IPS-15b (cell line): ENCODE data around the gene CDK17.
"Not testable (repeated sequence)": the region's sequence is repeated elsewhere in the genome, so short reads cannot be mapped to it uniquely, and the experiment has no call there.

Source experiments
- H3K27me3 ChIP-seq: one replicate; pipeline ENCODE4 v1.6.1; 2013; ENCODE audit warnings: low read length; ENCODE audit not compliant: control insufficient read depth, insufficient read depth
- H3K36me3 ChIP-seq: one replicate; pipeline ENCODE4 v1.6.1; 2013; ENCODE audit warnings: low read length; ENCODE audit not compliant: control insufficient read depth, insufficient read depth
- H3K4me1 ChIP-seq: one replicate; pipeline ENCODE4 v1.6.1; 2013; ENCODE audit warnings: mild to moderate bottlenecking, low read length; ENCODE audit not compliant: control insufficient read depth, insufficient read depth
- H3K4me3 ChIP-seq: one replicate; pipeline ENCODE4 v1.5.1; 2013; ENCODE audit warnings: low read depth, low read length
- H3K9ac ChIP-seq: one replicate; pipeline ENCODE4 v1.6.1; 2013; ENCODE audit warnings: low read depth, mild to moderate bottlenecking, low read length
- H3K9me3 ChIP-seq: one replicate; pipeline ENCODE4 v1.6.1; 2013; ENCODE audit warnings: mild to moderate bottlenecking, low read length; ENCODE audit not compliant: control insufficient read depth, insufficient read depth

Gene CDK17

DNA sequence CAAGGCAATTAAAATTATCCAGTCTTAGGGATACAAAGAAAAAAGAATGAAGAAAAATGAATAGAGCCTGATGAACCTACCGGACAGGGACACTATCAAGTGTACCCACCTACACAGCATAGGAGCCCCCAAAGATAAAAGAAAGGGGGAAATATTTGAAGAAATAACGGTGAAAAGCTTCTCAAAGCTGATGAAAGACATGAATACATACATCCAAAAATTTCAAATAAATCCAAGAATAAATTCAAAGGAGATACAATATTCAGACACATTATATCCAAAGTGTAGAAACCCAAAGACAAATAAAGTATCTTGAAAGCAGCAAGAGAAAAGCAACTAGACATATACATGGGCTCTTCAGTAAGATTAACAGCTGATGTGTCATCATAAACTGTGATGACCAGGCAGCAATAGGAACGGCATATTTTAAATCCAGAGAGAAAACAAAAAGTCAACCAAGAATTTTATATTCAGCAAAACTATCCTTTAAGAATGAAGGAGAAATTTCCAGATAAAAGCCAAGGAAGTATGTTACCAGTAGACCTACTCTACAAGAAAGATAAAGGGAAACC, 56.0 kb downstream of the CDK17 start:
- no peaks in the 10 kb centered on the region for H3K36me3 ChIP-seq

GRCh38 chr12:96343347-96343954, 56.8 kb downstream of the CDK17 start:
- Histone ChIP-seq H3K9ac (no peak overlapping the region), H3K4me1 (peaks cover 2% of the 10 kb centered on the region), H3K36me3 (no peaks in the 10 kb centered on the region), H3K4me3 (no peak overlapping the region), H3K9me3 (no peaks in the 10 kb centered on the region), H3K27me3 (no peaks in the 10 kb centered on the region)

More for the DNA sequence above, 56.0 kb downstream of the CDK17 start:
- Histone ChIP-seq H3K4me1 (peaks cover 2% of the 10 kb centered on the region), H3K4me3 (no peak overlapping the region), H3K9ac (no peak overlapping the region), H3K9me3 (no peaks in the 10 kb centered on the region), H3K27me3 (no peaks in the 10 kb centered on the region)

DNA sequence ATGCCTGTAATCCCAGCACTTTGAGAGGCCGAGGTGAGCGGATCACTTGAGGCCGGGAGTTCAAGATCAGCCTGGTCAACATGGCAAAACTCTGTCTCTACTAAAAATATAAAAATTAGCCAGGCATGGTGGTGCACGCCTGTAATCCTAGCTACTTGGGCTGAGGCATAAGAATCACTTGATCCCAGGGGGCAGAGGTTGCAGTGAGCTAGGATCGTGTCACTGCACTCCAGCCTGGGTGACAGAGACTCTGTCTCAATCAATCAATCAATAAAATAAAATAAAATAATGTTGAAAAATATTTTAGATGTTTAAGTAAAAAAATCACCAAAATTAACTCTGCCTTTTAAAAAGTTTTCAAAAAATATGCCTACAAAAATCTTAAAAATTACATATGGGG, 60.6 kb downstream of the CDK17 start:
- not testable (repeated sequence) for H3K27me3 ChIP-seq, H3K36me3 ChIP-seq, H3K9me3 ChIP-seq, H3K9ac ChIP-seq, H3K4me1 ChIP-seq, H3K4me3 ChIP-seq

GRCh38 chr12:96338852-96339471, 61.3 kb downstream of the CDK17 start:
- no peaks in the 10 kb centered on the region for H3K27me3 ChIP-seq
- no peaks in the 10 kb centered on the region for H3K9me3 ChIP-seq
- H3K9ac ChIP-seq: no peak overlapping the region
- no peaks in the 10 kb centered on the region for H3K4me1 ChIP-seq
- no peaks in the 10 kb centered on the region for H3K36me3 ChIP-seq
- no peak overlapping the region for H3K4me3 ChIP-seq

GRCh38 chr12:96337953-96338352, 62.3 kb downstream of the CDK17 start:
- no peaks in the 10 kb centered on the region for H3K27me3 ChIP-seq
- no peaks in the 10 kb centered on the region for H3K36me3 ChIP-seq
- H3K4me1 ChIP-seq: no peaks in the 10 kb centered on the region
- H3K4me3 ChIP-seq: no peak overlapping the region
- no peak overlapping the region for H3K9ac ChIP-seq
- H3K9me3 ChIP-seq: no peaks in the 10 kb centered on the region

DNA sequence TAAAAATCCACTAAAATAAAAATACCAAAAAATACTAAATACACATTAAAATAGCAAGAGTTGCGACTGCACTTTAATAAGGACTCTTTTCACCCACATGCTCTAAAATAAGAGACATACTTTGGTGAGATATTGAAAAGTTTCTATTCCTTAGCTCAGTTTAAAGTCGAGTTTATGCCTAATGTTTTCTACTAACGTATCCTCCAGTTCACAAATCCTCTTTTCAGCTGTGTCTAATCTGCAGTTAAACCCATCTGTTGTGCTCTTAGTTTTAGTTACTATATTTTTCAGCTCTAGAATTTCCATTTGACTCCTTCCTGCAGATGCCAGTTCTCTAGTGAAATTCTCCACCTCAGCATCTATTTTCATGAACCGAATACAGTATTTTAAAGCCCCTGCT, 63.8 kb downstream of the CDK17 start:
- H3K9ac ChIP-seq: no peak overlapping the region
- H3K4me1 ChIP-seq: no peaks in the 10 kb centered on the region
- no peak overlapping the region for H3K4me3 ChIP-seq
- H3K27me3 ChIP-seq: no peaks in the 10 kb centered on the region
- H3K9me3 ChIP-seq: no peaks in the 10 kb centered on the region
- no peaks in the 10 kb centered on the region for H3K36me3 ChIP-seq

- H3K36me3 ChIP-seq: no peaks in the 10 kb centered on the region
- no peak overlapping the region for H3K4me3 ChIP-seq
- H3K27me3 ChIP-seq: no peaks in the 10 kb centered on the region
- no peaks in the 10 kb centered on the region for H3K4me1 ChIP-seq
- H3K9me3 ChIP-seq: no peaks in the 10 kb centered on the region
- H3K9ac ChIP-seq: no peak overlapping the region
These were observed 65.0 kb downstream of the CDK17 start for GRCh38 chr12:96335270-96335669.

DNA sequence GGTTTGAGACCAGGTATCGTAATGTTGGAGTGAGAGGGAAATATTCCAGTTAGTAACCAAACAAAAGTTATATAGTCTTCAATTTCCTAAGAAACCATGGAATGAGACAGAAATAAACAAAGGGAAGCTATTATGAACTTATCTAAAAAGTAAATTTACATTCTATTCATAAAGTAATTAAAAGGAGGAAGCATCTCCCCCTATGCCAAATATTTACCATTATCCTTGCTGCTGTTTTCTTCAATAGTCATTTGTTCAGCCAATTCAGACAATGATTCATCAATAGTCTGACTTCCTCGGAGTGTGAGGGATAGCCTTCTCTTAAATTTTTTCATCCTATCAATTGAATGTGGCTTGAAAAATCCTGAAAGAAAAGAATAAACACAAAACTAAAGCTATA, 65.7 kb downstream of the CDK17 start:
- H3K36me3 ChIP-seq: no peaks in the 10 kb centered on the region
- no peaks in the 10 kb centered on the region for H3K4me1 ChIP-seq
- H3K4me3 ChIP-seq: no peak overlapping the region
- no peaks in the 10 kb centered on the region for H3K9me3 ChIP-seq
- no peaks in the 10 kb centered on the region for H3K27me3 ChIP-seq
- H3K9ac ChIP-seq: no peak overlapping the region

GRCh38 chr12:96329545-96329944, 70.7 kb downstream of the CDK17 start:
- H3K9me3 ChIP-seq: no peaks in the 10 kb centered on the region
- H3K27me3 ChIP-seq: no peaks in the 10 kb centered on the region
- H3K4me1 ChIP-seq: no peaks in the 10 kb centered on the region
- H3K36me3 ChIP-seq: no peaks in the 10 kb centered on the region
- no peak overlapping the region for H3K4me3 ChIP-seq
- H3K9ac ChIP-seq: no peak overlapping the region

DNA sequence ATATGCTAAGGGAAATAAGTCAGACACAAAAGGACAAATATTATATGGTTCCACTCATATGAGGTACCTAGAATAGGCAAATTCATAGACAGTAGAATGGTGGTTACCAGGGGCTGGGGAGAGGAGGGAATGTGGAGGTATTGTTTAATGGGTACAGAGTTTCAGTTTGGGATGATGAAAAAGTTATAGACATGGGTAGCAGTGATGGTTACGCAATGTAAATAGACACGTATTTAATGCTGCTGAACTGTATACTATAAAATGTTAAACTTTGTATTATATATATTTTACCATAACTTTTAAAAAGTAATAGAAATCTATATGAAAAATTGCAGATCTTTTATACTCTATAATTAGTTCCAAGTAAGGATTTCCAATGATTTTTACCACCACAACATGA, 71.2 kb downstream of the CDK17 start:
- no peak overlapping the region for H3K9ac ChIP-seq
- no peaks in the 10 kb centered on the region for H3K9me3 ChIP-seq
- H3K27me3 ChIP-seq: no peaks in the 10 kb centered on the region
- H3K4me1 ChIP-seq: no peaks in the 10 kb centered on the region
- no peak overlapping the region for H3K4me3 ChIP-seq
- H3K36me3 ChIP-seq: no peaks in the 10 kb centered on the region

- no peak overlapping the region for H3K4me3 ChIP-seq
- H3K9ac ChIP-seq: no peak overlapping the region
- H3K9me3 ChIP-seq: no peaks in the 10 kb centered on the region
- H3K36me3 ChIP-seq: no peaks in the 10 kb centered on the region
- no peaks in the 10 kb centered on the region for H3K4me1 ChIP-seq
- H3K27me3 ChIP-seq: no peaks in the 10 kb centered on the region
These were observed 72.3 kb downstream of the CDK17 start for GRCh38 chr12:96327889-96328288.

DNA sequence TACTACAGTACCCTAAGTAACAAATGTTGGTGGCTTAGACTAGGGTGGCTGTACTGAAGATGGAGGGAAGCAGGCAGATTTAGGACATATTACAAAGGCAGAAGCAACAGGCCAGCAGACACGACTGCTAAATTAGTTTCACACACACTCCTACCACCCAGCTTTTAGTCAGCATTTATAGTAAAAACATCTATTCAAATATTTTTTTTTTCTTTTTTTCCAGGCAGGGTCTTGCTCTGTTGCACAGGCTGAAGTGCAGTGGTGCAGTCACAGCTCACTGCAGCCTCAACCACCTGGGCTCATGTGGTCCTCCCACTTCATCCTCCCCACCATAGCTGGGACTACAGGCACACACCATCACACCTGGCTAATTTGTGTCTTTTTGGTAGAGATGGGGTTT, 72.9 kb downstream of the CDK17 start:
- Histone ChIP-seq H3K9me3 (no peaks in the 10 kb centered on the region), H3K9ac (no peak overlapping the region), H3K36me3 (no peaks in the 10 kb centered on the region), H3K27me3 (no peaks in the 10 kb centered on the region), H3K4me1 (no peaks in the 10 kb centered on the region), H3K4me3 (no peak overlapping the region)
